K562 (cell line): ENCODE data around the gene IPO5. TPM values are rescaled to one million over a fixed set of nuclear protein-coding genes. Genes with fewer than 3 reads are reported as not detected.

Experiments
- ATAC-seq: fragments of 200-7000 bp; cut with Tn5 transposase; 3 replicates; pipeline ENCODE4 v1.9.1; 2020; ENCODE audit warnings: moderate library complexity
- BruUV-seq: library from RNA; stranded (reverse); fragments of 400-500 nt; replicated peaks from 2 replicates; lab custom pipeline; 2021; lab: Mats Ljungman, UMichigan
- CTCF ChIA-PET: fragments of 300-600 bp; formaldehyde crosslinking; extraction: SDS; loops from one replicate; lab custom pipeline; 2021; ENCODE audit warnings: low intra/inter-chr PET ratio; lab: Yijun Ruan, JAX
- POLR2A ChIA-PET: fragments of 300-600, 350-650 bp; sonication (Branson Sonifier 250); formaldehyde crosslinking; extraction: SDS; loops from one replicate; lab custom pipeline; 2021; ENCODE audit warnings: antibody characterized with exemption, inconsistent platforms; lab: Yijun Ruan, JAX
- DNase-seq, 4 experiments: peaks; one replicate each; pipeline versions ENCODE4 v3.0.0 to v3.0.0-alpha.2; 2011 to 2018; ENCODE audit warnings: low spot score in 3 of 4, mixed read lengths in 3 of 4; ENCODE audit errors: extremely low read depth in 1 of 4
- FAIRE-seq: peaks from 2 replicates; lab custom pipeline; 2011; peaks lifted over from hg19 to GRCh38; lab: Jason Lieb, UNC
- H2AFZ ChIP-seq: 2 replicates; pipeline ENCODE4 v1.6.0; 2011; ENCODE audit warnings: low read depth, low read length, control low read depth, inconsistent platforms
- H3K27ac ChIP-seq: fragments of 200-600 bp; 3 replicates; pipeline ENCODE4 v1.8.0; 2011; ENCODE audit warnings: low read depth, mild to moderate bottlenecking, control low read depth, inconsistent platforms, low read length, moderate library complexity, mixed read lengths; ENCODE audit errors: extremely low read depth
- H3K27me3 ChIP-seq, 2 experiments: fragments of 300-600 bp in 1 of 2; 2 replicates in 1 of 2; 3 replicates in 1 of 2; pipeline versions ENCODE4 v1.6.0 to v1.8.0; 2011; ENCODE audit warnings: inconsistent platforms in 2 of 2, low read length in 2 of 2, mild to moderate bottlenecking in 1 of 2, mixed read lengths in 1 of 2, moderate library complexity in 1 of 2; ENCODE audit not compliant: control insufficient read depth in 2 of 2, insufficient read depth in 2 of 2
- H3K36me3 ChIP-seq: fragments of 300-600 bp; 3 replicates; pipeline ENCODE4 v1.8.0; 2011; ENCODE audit warnings: mild to moderate bottlenecking, low read length, inconsistent platforms; ENCODE audit not compliant: control insufficient read depth, insufficient read depth
- H3K4me1 ChIP-seq, 2 experiments: fragments of 200-600 bp in 1 of 2; replicated peaks in 1 of 2; 2 replicates in 1 of 2; 3 replicates in 1 of 2; pipeline versions ENCODE4 v1.5.1 to v1.8.0; 2011; ENCODE audit warnings: inconsistent platforms in 2 of 2, low read length in 2 of 2, mild to moderate bottlenecking in 1 of 2, mixed read lengths in 1 of 2, moderate library complexity in 1 of 2; ENCODE audit not compliant: control insufficient read depth in 2 of 2, insufficient read depth in 2 of 2
- H3K4me2 ChIP-seq: 2 replicates; pipeline ENCODE4 v1.6.1; 2011; ENCODE audit warnings: low read length, control low read depth, inconsistent platforms, mixed read lengths; ENCODE audit not compliant: insufficient read depth
- H3K4me3 ChIP-seq: fragments of 200-600 bp; sonication (generic), shearing (Covaris generic); 2 replicates; pipeline ENCODE4 v1.5.1; 2016; ENCODE audit warnings: control low read depth, inconsistent platforms
- H3K79me2 ChIP-seq: fragments of 200-600 bp; 3 replicates; pipeline ENCODE4 v1.8.0; 2011; ENCODE audit warnings: low read length, inconsistent platforms; ENCODE audit not compliant: control insufficient read depth, insufficient read depth
- H3K9ac ChIP-seq, 2 experiments: 2 replicates each; pipeline versions ENCODE4 v1.6.0 to v1.6.1; 2011; ENCODE audit warnings: low read depth in 2 of 2, low read length in 2 of 2, control low read depth in 1 of 2, inconsistent platforms in 1 of 2, mild to moderate bottlenecking in 1 of 2, mixed read lengths in 1 of 2; ENCODE audit not compliant: insufficient read depth in 1 of 2
- H3K9me1 ChIP-seq: one replicate; pipeline ENCODE4 v1.6.0; 2011; ENCODE audit warnings: inconsistent platforms, mild to moderate bottlenecking, low read length, moderate library complexity; ENCODE audit not compliant: control insufficient read depth, insufficient read depth
- H3K9me3 ChIP-seq: replicated peaks from 2 replicates; pipeline ENCODE4 v1.5.1; 2011; ENCODE audit warnings: low read depth, low read length, inconsistent platforms; ENCODE audit not compliant: control insufficient read depth, insufficient read depth
- H4K20me1 ChIP-seq: replicated peaks from 2 replicates; pipeline ENCODE4 v1.6.1; 2011; ENCODE audit warnings: low read length, inconsistent platforms, mixed read lengths; ENCODE audit not compliant: control insufficient read depth, insufficient read depth
- ASH1L ChIP-seq: fragments of 450-650 bp; IDR thresholded peaks from 2 replicates; pipeline ENCODE4 v1.6.1; 2018; ENCODE audit warnings: borderline replicate concordance, mild to moderate bottlenecking, low read depth; ENCODE audit not compliant: partially characterized antibody
- BACH1 ChIP-seq: fragments of 200-800 bp; sonication (Bioruptor generic); IDR thresholded peaks from 2 replicates; pipeline ENCODE4 v1.6.1; 2016; ENCODE audit warnings: missing genetic modification characterization, missing compliant biosample characterization
- EP300 ChIP-seq: IDR thresholded peaks from 2 replicates; pipeline ENCODE4 v1.6.1; 2012; ENCODE audit warnings: low read length, improper control_type of control experiment
- FOXJ3 ChIP-seq: sonication (generic); formaldehyde crosslinking; IDR thresholded peaks from 2 replicates; pipeline ENCODE4 v1.4.0; 2020; ENCODE audit warnings: mild to moderate bottlenecking, missing genetic modification reagents
- FOXK1 ChIP-seq: sonication (generic); formaldehyde crosslinking; IDR thresholded peaks from 2 replicates; pipeline ENCODE4 v1.8.0; 2022; ENCODE audit warnings: missing genetic modification reagents, mild to moderate bottlenecking, borderline replicate concordance
- HDAC1 ChIP-seq, 2 experiments: fragments of 450-650 bp; IDR thresholded peaks; 2 replicates each; pipeline ENCODE4 v1.6.1; 2016 to 2017; ENCODE audit warnings: inconsistent platforms in 1 of 2, mild to moderate bottlenecking in 1 of 2, moderate library complexity in 1 of 2
- HLTF ChIP-seq: fragments of 450-650 bp; IDR thresholded peaks from 2 replicates; pipeline ENCODE4 v1.6.1; 2016
- HMG20A ChIP-seq: fragments of 450-650 bp; formaldehyde crosslinking; conservative IDR thresholded peaks from 2 replicates; pipeline ENCODE4 v1.4.0; 2020; ENCODE audit warnings: mild to moderate bottlenecking, mixed read lengths
- LARP7 ChIP-seq: fragments of 450-650 bp; IDR thresholded peaks from 2 replicates; pipeline ENCODE4 v1.6.1; 2016
- MCM5 ChIP-seq: fragments of 450-650 bp; IDR thresholded peaks from 2 replicates; pipeline ENCODE4 v1.6.1; 2016; ENCODE audit warnings: low read depth
- RB1 ChIP-seq: fragments of 450-650 bp; IDR thresholded peaks from 2 replicates; pipeline ENCODE4 v1.6.1; 2017; ENCODE audit warnings: low read depth, mild to moderate bottlenecking
- ZNF224 ChIP-seq: sonication (generic); formaldehyde crosslinking; IDR thresholded peaks from 2 replicates; pipeline ENCODE4 v1.8.0; 2022; ENCODE audit warnings: mild to moderate bottlenecking, missing genetic modification reagents
- ZNF354B ChIP-seq: fragments of 250-450 bp; sonication (Bioruptor Pico); IDR thresholded peaks from 2 replicates; pipeline ENCODE4 v1.4.0; 2020
- ZNF696 ChIP-seq: fragments of 250-450 bp; sonication (Bioruptor Pico); conservative IDR thresholded peaks from 2 replicates; pipeline ENCODE4 v1.4.0; 2020; ENCODE audit warnings: mild to moderate bottlenecking, moderate library complexity
- ZNF785 ChIP-seq: fragments of 250-450 bp; sonication (Bioruptor Pico); IDR thresholded peaks from 2 replicates; pipeline ENCODE4 v1.4.0; 2020; ENCODE audit warnings: mild to moderate bottlenecking
- WGBS: fragments of 100-300 bp; shearing (Covaris generic); methylation state at CpG from one replicate; pipeline ENCODE4 v1.1.6; 2016; ENCODE audit warnings: low coverage, mixed read lengths; ENCODE audit not compliant: insufficient coverage; ENCODE audit errors: missing lambda C conversion rate; 5-methylcytosine and 5-hydroxymethylcytosine counted together
- in situ Hi-C: fragments of 300-500 bp; cut with MboI; formaldehyde crosslinking; loops from 4 replicates; pipeline ENCODE4 v1.15.0; 2018; ENCODE audit warnings: inconsistent platforms, mixed read lengths
- intact Hi-C: fragments of 100-400 bp; cut with micrococcal nuclease; formaldehyde crosslinking; loops from 2 replicates; pipeline ENCODE4 v1.14.2; 2022
- polyA plus RNA-seq, 8 experiments: library from polyadenylated mRNA; depleted of rRNA in 4 of 8; stranded (reverse) in 5 of 8; unstranded in 3 of 8; fragments of >200 nt; fragmentation: Nextera tagmentation in 2 of 8; fragmentation: Illumina TruSeq in 1 of 8; extraction: Ambion mirVana in 2 of 8; extraction: Trizol in 1 of 8; gene quantifications; 2 replicates each; pipeline versions ENCODE4 v1.2.1 to v1.2.3, GENCODE V29; 2011 to 2014; ENCODE audit warnings: inconsistent platforms in 1 of 8, missing spikeins in 1 of 8
- total RNA-seq, 7 experiments: library from RNA; depleted of rRNA in 6 of 7; stranded (reverse); fragments of >200 nt in 6 of 7; fragmentation: Illumina TruSeq in 2 of 7; extraction: Trizol in 2 of 7; gene quantifications; 2 replicates each; pipeline versions ENCODE4 v1.2.1 to v1.2.3, GENCODE V29; 2011 to 2021; ENCODE audit warnings: low replicate concordance in 1 of 7

Gene IPO5
- total and polyA plus RNA-seq, 9 of the 15 experiments (the other 6 are each of a cell fraction or from before 2014, with no cell fraction given): 45.8 to 206 (median 134) TPM

DNA sequence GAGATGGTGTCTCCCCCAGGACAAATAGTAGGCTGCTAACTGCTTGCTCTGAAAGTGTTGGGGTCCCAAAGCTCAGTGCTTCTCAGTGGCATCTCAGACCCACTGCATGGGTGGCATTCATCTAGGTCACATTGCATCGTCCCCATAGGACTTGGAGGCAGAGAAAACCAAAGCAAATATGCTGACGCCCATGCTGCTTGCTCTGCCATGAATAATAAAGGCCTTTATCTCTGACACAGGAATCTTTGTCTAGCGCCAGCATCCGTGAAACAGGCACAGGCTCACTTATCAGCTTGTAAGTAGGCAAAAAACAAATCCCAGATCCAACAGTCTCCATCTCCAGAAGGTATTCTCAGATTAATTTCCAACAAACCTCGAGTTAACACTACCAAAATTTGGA lies 18.9 kb upstream of the IPO5 start:
- Histone ChIP-seq H2AFZ (no peak overlapping the region), H3K9ac (no peak overlapping the region), H3K9me3 (no peaks in the 10 kb centered on the region), H3K27me3 (no peaks in the 10 kb centered on the region; a peak in 1 of 5 replicates), H3K4me1 (no peaks in the 10 kb centered on the region), H3K9me1 (no peaks in the 10 kb centered on the region), H3K4me2 (no peak overlapping the region), H3K79me2 (no peaks in the 10 kb centered on the region), H4K20me1 (no peaks in the 10 kb centered on the region), H3K4me3 (no peak overlapping the region), H3K36me3 (no peaks in the 10 kb centered on the region), H3K27ac (no peak overlapping the region)
- in situ Hi-C loops: no loop called here
- FAIRE-seq (no peak), DNase-seq (no peak), ATAC-seq (no peak)
- ChIA-PET POLR2A (no interaction called here), CTCF (interaction anchor here (0.6 kb wide), 1 partner anchor 86 kb away, joined by 3 read pairs; no protein-coding TSS in a partner anchor)
- intact Hi-C loops: no loop called here
- TF ChIP-seq ASH1L: no peak
- no peak for TF ChIP-seq MCM5
- no peak for TF ChIP-seq FOXK1 (CRISPR knock-in tag)
- TF ChIP-seq BACH1 (tag): no peak
- no peak for TF ChIP-seq EP300
- TF ChIP-seq HMG20A (CRISPR knock-in tag): no peak
- TF ChIP-seq ZNF785 (CRISPR knock-in tag): no peak
- no peak for TF ChIP-seq HDAC1 (IDR thresholded peaks at IDR 0.05)
- no peak for TF ChIP-seq ZNF354B (CRISPR knock-in tag)
- no peak for TF ChIP-seq ZNF224 (CRISPR knock-in tag)
- no peak for TF ChIP-seq HLTF
- TF ChIP-seq LARP7: no peak
- no peak for TF ChIP-seq FOXJ3 (CRISPR knock-in tag)
- TF ChIP-seq RB1: no peak
- no peak for TF ChIP-seq ZNF696
- BruUV-seq: no TSS peak
- 2% methylated on average over 5 of the region's 5 CpGs for WGBS
